Stomach (tissue), 4 donors: ENCODE results near the gene INHA.

Source experiments
- POLR2A ChIP-seq, 4 donors: fragments of 450-650 bp; IDR thresholded peaks; one replicate each; pipeline ENCODE4 v1.6.1; 2016; ENCODE audit warnings: antibody characterized with exemption in 4 of 4, control low read depth in 2 of 4, mild to moderate bottlenecking in 1 of 4, moderate library complexity in 1 of 4
- POLR2AphosphoS5 ChIP-seq, 3 donors: sonication (generic); formaldehyde crosslinking; IDR thresholded peaks; one replicate each; pipeline ENCODE4 v1.6.1; 2016; ENCODE audit warnings: antibody characterized with exemption in 3 of 3

- no peak for TF ChIP-seq POLR2AphosphoS5 (IDR thresholded peaks at IDR 0.05)
- no peak for TF ChIP-seq POLR2A (IDR thresholded peaks at IDR 0.05)
Measured at GRCh38 chr2:219560037-219560892, 11.8 kb upstream of the INHA start.
